WTC11 (cell line): ENCODE measurements around the gene DRC3. TPM values are rescaled to one million over a fixed set of nuclear protein-coding genes. Genes with fewer than 3 reads are reported as not detected.

Experiments
- ATAC-seq: fragments of 200-7000 bp; cut with Tn5 transposase; 2 replicates; pipeline ENCODE4 v1.10.0; 2021; ENCODE audit warnings: mild to moderate bottlenecking, moderate library complexity
- CTCF ChIA-PET: fragments of 300-600 bp; sonication (Branson Sonifier 250); formaldehyde crosslinking; loops from one replicate; lab custom pipeline; 2021; ENCODE audit warnings: antibody characterized with exemption; lab: Charles Lee
- POLR2A ChIA-PET: fragments of 350-600 bp; sonication (Branson Sonifier 250); formaldehyde crosslinking; loops from one replicate; lab custom pipeline; 2021; ENCODE audit warnings: antibody characterized with exemption; lab: Charles Lee
- DNase-seq: peaks from one replicate; pipeline ENCODE4 v3.0.0; 2021; ENCODE audit warnings: low spot score
- H3K27ac Mint-ChIP-seq: 2 replicates; pipeline ENCODE4 v1.8.0; 2021; ENCODE audit warnings: mixed read lengths
- H3K27me3 Mint-ChIP-seq: 2 replicates; pipeline ENCODE4 v1.8.0; 2021; ENCODE audit warnings: low read depth, mild to moderate bottlenecking, moderate library complexity, mixed read lengths
- H3K36me3 Mint-ChIP-seq: 2 replicates; pipeline ENCODE4 v1.8.0; 2021; ENCODE audit warnings: mixed read lengths
- H3K4me1 Mint-ChIP-seq: 2 replicates; pipeline ENCODE4 v1.8.0; 2022; ENCODE audit warnings: mixed read lengths
- H3K4me3 Mint-ChIP-seq: 2 replicates; pipeline ENCODE4 v1.8.0; 2021; ENCODE audit warnings: mild to moderate bottlenecking, moderate library complexity, mixed read lengths
- H3K9me3 Mint-ChIP-seq: 2 replicates; pipeline ENCODE4 v1.8.0; 2021; ENCODE audit warnings: mixed read lengths
- ATF1 ChIP-seq: sonication (generic); formaldehyde crosslinking; IDR thresholded peaks from 2 replicates; pipeline ENCODE4 v1.8.1; 2023; ENCODE audit warnings: mild to moderate bottlenecking, moderate library complexity, missing genetic modification reagents
- CBFB ChIP-seq: sonication (generic); formaldehyde crosslinking; IDR thresholded peaks from 2 replicates; pipeline ENCODE4 v1.8.1; 2022; ENCODE audit warnings: mild to moderate bottlenecking, low read depth, missing genetic modification reagents
- CREB1 ChIP-seq: sonication (generic); formaldehyde crosslinking; IDR thresholded peaks from 2 replicates; pipeline ENCODE4 v1.8.0; 2023; ENCODE audit warnings: mild to moderate bottlenecking, missing genetic modification reagents
- ELF4 ChIP-seq: sonication (generic); formaldehyde crosslinking; IDR thresholded peaks from 2 replicates; pipeline ENCODE4 v1.8.1; 2022; ENCODE audit warnings: low read depth, mild to moderate bottlenecking, moderate library complexity, missing genetic modification reagents
- GRHL2 ChIP-seq: fragments of 250-450 bp; sonication (Bioruptor Pico); IDR thresholded peaks from 2 replicates; pipeline ENCODE4 v1.8.0; 2022; ENCODE audit warnings: mild to moderate bottlenecking, moderate library complexity; ENCODE audit not compliant: insufficient replicate concordance, severe bottlenecking
- JUN ChIP-seq: sonication (generic); formaldehyde crosslinking; IDR thresholded peaks from 2 replicates; pipeline ENCODE4 v1.8.0; 2023; ENCODE audit warnings: mild to moderate bottlenecking, missing genetic modification reagents
- MXD4 ChIP-seq: fragments of 250-450 bp; sonication (Bioruptor Pico); IDR thresholded peaks from 2 replicates; pipeline ENCODE4 v1.8.0; 2021; ENCODE audit warnings: mild to moderate bottlenecking, moderate library complexity, borderline replicate concordance
- NFATC4 ChIP-seq: fragments of 250-450 bp; sonication (Bioruptor Pico); IDR thresholded peaks from 2 replicates; pipeline ENCODE4 v1.9.0; 2021; ENCODE audit warnings: mild to moderate bottlenecking
- ZBTB21 ChIP-seq: sonication (generic); formaldehyde crosslinking; IDR thresholded peaks from 2 replicates; pipeline ENCODE4 v1.8.1; 2023; ENCODE audit warnings: mild to moderate bottlenecking, missing genetic modification reagents, borderline replicate concordance
- ZNF121 ChIP-seq: sonication (generic); formaldehyde crosslinking; IDR thresholded peaks from 2 replicates; pipeline ENCODE4 v1.8.0; 2023; ENCODE audit warnings: missing genetic modification reagents
- ZNF317 ChIP-seq: sonication (generic); formaldehyde crosslinking; IDR thresholded peaks from 2 replicates; pipeline ENCODE4 v1.8.1; 2023; ENCODE audit warnings: low read depth, mild to moderate bottlenecking, moderate library complexity, missing genetic modification reagents, borderline replicate concordance
- ZNF396 ChIP-seq: fragments of 250-450 bp; sonication (Bioruptor Pico); IDR thresholded peaks from 2 replicates; pipeline ENCODE4 v1.8.0; 2021; ENCODE audit warnings: mild to moderate bottlenecking, moderate library complexity, borderline replicate concordance
- ZNF423 ChIP-seq: fragments of 250-450 bp; sonication (Bioruptor Pico); IDR thresholded peaks from 2 replicates; pipeline ENCODE4 v2.1.2; 2022; ENCODE audit warnings: mild to moderate bottlenecking, moderate library complexity
- total RNA-seq: library from RNA; stranded (reverse); gene quantifications from 3 replicates; pipeline ENCODE4 v1.2.3, GENCODE V29; 2021
- TF ChIP-seq, protein P1 (sequence below): sonication (generic); formaldehyde crosslinking; IDR thresholded peaks from 2 replicates; pipeline ENCODE4 v1.8.0; 2022; ENCODE audit warnings: mild to moderate bottlenecking, missing genetic modification reagents
- TF ChIP-seq, protein P2 (sequence below): sonication (generic); formaldehyde crosslinking; IDR thresholded peaks from 2 replicates; pipeline ENCODE4 v1.8.0; 2023; ENCODE audit warnings: missing genetic modification reagents
- TF ChIP-seq, protein P3 (sequence below): fragments of 250-450 bp; sonication (Bioruptor Pico); IDR thresholded peaks from 2 replicates; pipeline ENCODE4 v1.9.0; 2021; ENCODE audit warnings: mild to moderate bottlenecking
- TF ChIP-seq, protein P4 (sequence below): sonication (generic); formaldehyde crosslinking; IDR thresholded peaks from 2 replicates; pipeline ENCODE4 v1.8.0; 2022; ENCODE audit warnings: missing genetic modification reagents
- TF ChIP-seq, protein P5 (sequence below): sonication (generic); formaldehyde crosslinking; IDR thresholded peaks from 2 replicates; pipeline ENCODE4 v1.8.1; 2023; ENCODE audit warnings: mild to moderate bottlenecking, missing genetic modification reagents
- TF ChIP-seq, protein P6 (sequence below): fragments of 250-450 bp; sonication (Bioruptor Pico); IDR thresholded peaks from 2 replicates; pipeline ENCODE4 v1.9.0; 2021; ENCODE audit warnings: mild to moderate bottlenecking

Gene DRC3
- total RNA-seq, 1 experiment from 2014 or later, result 0.42 TPM

DNA sequence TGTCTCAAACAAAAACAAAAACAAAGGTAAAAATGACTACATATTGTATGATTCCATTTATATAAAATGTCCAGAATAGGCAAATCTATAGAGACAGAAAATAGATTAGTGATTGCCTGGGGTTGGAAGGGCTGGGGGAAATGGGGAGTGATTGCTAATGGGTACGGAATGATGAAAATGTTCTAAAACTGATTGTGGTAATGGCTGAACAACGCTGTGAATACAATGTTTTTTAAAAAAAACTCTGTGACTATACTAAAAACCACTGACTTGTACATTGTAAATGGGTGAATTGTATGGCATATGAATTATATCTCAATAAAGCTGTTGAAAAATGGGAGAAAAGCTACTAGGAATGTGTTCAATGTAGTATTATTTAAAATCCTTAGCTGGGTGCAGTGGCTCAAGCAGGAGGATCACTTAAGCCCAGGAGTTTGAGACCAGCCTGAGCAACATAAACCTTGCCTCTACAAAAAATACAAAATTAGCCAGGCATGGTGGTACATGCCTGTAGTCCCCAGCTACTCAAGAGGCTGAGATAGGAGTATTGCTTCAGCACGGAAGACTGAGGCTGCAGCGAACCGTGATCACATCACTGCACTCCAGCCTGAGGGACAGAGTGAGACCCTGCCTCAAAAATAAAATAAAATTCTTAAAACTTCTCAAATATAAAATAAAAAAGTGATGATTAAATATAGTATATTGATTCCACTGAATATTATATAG, 48.4 kb upstream of the DRC3 start:
- H3K4me3 Mint-ChIP-seq, result no peak overlapping the region
- H3K4me1 Mint-ChIP-seq, result peaks cover 51% of the 10 kb centered on the region
- POLR2A ChIA-PET, result no interaction called here

More for the DNA sequence above, 48.4 kb upstream of the DRC3 start:
- no peaks in the 10 kb centered on the region for H3K9me3 Mint-ChIP-seq
- TF ChIP-seq ZNF121 (CRISPR knock-in tag) (no peak), GRHL2 (CRISPR knock-in tag) (no peak), ATF1 (CRISPR knock-in tag) (no peak), MXD4 (CRISPR knock-in tag) (no peak), NFATC4 (CRISPR knock-in tag) (no peak), ZNF396 (no peak), ZNF317 (no peak), ZBTB21 (CRISPR knock-in tag) (no peak), CREB1 (CRISPR knock-in tag) (no peak), CBFB (no peak), ZNF423 (CRISPR knock-in tag) (no peak), JUN (CRISPR knock-in tag) (no peak), ELF4 (CRISPR knock-in tag) (no peak)
- TF ChIP-seq, protein P1, sequence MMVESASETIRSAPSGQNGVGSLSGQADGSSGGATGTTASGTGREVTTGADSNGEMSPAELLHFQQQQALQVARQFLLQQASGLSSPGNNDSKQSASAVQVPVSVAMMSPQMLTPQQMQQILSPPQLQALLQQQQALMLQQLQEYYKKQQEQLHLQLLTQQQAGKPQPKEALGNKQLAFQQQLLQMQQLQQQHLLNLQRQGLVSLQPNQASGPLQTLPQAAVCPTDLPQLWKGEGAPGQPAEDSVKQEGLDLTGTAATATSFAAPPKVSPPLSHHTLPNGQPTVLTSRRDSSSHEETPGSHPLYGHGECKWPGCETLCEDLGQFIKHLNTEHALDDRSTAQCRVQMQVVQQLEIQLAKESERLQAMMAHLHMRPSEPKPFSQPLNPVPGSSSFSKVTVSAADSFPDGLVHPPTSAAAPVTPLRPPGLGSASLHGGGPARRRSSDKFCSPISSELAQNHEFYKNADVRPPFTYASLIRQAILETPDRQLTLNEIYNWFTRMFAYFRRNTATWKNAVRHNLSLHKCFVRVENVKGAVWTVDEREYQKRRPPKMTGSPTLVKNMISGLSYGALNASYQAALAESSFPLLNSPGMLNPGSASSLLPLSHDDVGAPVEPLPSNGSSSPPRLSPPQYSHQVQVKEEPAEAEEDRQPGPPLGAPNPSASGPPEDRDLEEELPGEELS (CRISPR knock-in tag), result no peak
- TF ChIP-seq, protein P2, sequence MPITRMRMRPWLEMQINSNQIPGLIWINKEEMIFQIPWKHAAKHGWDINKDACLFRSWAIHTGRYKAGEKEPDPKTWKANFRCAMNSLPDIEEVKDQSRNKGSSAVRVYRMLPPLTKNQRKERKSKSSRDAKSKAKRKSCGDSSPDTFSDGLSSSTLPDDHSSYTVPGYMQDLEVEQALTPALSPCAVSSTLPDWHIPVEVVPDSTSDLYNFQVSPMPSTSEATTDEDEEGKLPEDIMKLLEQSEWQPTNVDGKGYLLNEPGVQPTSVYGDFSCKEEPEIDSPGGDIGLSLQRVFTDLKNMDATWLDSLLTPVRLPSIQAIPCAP (CRISPR knock-in tag), result no peak
- TF ChIP-seq, protein P3, sequence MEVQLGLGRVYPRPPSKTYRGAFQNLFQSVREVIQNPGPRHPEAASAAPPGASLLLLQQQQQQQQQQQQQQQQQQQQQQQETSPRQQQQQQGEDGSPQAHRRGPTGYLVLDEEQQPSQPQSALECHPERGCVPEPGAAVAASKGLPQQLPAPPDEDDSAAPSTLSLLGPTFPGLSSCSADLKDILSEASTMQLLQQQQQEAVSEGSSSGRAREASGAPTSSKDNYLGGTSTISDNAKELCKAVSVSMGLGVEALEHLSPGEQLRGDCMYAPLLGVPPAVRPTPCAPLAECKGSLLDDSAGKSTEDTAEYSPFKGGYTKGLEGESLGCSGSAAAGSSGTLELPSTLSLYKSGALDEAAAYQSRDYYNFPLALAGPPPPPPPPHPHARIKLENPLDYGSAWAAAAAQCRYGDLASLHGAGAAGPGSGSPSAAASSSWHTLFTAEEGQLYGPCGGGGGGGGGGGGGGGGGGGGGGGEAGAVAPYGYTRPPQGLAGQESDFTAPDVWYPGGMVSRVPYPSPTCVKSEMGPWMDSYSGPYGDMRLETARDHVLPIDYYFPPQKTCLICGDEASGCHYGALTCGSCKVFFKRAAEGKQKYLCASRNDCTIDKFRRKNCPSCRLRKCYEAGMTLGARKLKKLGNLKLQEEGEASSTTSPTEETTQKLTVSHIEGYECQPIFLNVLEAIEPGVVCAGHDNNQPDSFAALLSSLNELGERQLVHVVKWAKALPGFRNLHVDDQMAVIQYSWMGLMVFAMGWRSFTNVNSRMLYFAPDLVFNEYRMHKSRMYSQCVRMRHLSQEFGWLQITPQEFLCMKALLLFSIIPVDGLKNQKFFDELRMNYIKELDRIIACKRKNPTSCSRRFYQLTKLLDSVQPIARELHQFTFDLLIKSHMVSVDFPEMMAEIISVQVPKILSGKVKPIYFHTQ (CRISPR knock-in tag), result no peak
- TF ChIP-seq, protein P4, sequence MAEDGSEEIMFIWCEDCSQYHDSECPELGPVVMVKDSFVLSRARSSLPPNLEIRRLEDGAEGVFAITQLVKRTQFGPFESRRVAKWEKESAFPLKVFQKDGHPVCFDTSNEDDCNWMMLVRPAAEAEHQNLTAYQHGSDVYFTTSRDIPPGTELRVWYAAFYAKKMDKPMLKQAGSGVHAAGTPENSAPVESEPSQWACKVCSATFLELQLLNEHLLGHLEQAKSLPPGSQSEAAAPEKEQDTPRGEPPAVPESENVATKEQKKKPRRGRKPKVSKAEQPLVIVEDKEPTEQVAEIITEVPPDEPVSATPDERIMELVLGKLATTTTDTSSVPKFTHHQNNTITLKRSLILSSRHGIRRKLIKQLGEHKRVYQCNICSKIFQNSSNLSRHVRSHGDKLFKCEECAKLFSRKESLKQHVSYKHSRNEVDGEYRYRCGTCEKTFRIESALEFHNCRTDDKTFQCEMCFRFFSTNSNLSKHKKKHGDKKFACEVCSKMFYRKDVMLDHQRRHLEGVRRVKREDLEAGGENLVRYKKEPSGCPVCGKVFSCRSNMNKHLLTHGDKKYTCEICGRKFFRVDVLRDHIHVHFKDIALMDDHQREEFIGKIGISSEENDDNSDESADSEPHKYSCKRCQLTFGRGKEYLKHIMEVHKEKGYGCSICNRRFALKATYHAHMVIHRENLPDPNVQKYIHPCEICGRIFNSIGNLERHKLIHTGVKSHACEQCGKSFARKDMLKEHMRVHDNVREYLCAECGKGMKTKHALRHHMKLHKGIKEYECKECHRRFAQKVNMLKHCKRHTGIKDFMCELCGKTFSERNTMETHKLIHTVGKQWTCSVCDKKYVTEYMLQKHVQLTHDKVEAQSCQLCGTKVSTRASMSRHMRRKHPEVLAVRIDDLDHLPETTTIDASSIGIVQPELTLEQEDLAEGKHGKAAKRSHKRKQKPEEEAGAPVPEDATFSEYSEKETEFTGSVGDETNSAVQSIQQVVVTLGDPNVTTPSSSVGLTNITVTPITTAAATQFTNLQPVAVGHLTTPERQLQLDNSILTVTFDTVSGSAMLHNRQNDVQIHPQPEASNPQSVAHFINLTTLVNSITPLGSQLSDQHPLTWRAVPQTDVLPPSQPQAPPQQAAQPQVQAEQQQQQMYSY (CRISPR knock-in tag), result no peak
- TF ChIP-seq, protein P5, sequence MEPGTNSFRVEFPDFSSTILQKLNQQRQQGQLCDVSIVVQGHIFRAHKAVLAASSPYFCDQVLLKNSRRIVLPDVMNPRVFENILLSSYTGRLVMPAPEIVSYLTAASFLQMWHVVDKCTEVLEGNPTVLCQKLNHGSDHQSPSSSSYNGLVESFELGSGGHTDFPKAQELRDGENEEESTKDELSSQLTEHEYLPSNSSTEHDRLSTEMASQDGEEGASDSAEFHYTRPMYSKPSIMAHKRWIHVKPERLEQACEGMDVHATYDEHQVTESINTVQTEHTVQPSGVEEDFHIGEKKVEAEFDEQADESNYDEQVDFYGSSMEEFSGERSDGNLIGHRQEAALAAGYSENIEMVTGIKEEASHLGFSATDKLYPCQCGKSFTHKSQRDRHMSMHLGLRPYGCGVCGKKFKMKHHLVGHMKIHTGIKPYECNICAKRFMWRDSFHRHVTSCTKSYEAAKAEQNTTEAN, result no peak
- TF ChIP-seq, protein P6, sequence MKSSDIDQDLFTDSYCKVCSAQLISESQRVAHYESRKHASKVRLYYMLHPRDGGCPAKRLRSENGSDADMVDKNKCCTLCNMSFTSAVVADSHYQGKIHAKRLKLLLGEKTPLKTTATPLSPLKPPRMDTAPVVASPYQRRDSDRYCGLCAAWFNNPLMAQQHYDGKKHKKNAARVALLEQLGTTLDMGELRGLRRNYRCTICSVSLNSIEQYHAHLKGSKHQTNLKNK (CRISPR knock-in tag), result no peak
- TF ChIP-seq, all 79 proteins: peak for 0
- ATAC-seq, result no peak
- DNase-seq, result no peak
- no peaks in the 10 kb centered on the region for H3K36me3 Mint-ChIP-seq
- H3K27ac Mint-ChIP-seq, result no peak overlapping the region
- H3K27me3 Mint-ChIP-seq, result no peaks in the 10 kb centered on the region
- CTCF ChIA-PET, result interaction anchor here (1.2 to 2.0 kb wide), 3 partner anchors 34 to 48 kb away, joined by 3 to 6 read pairs (median 3); partner anchors contain the start of genes DRC3 and TOM1L2
